ENCODE results near the gene ATR.
"Not testable (repeated sequence)": the region's sequence is repeated elsewhere in the genome, so short reads cannot be mapped to it uniquely, and the experiment has no call there.

The ATR gene

GRCh38 chr3:142424754-142425153, 153.8 kb downstream of the ATR start:
- no peak for TF ChIP-seq CTCF (conservative IDR thresholded peaks at IDR 0.05; ENCODE audit: control insufficient read depth, insufficient read depth, low read depth, low read length)
- no peak for DNase-seq (ENCODE audit: low read depth)
- no peak overlapping the region for H3K4me3 ChIP-seq (ENCODE audit: control insufficient read depth, low read depth, low read length)

GRCh38 chr3:142418926-142419592, 159.5 kb downstream of the ATR start:
- no peak for DNase-seq (ENCODE audit: low read depth)
- no peak for TF ChIP-seq CTCF (conservative IDR thresholded peaks at IDR 0.05; ENCODE audit: control insufficient read depth, insufficient read depth, low read depth, low read length)
- H3K4me3 ChIP-seq (ENCODE audit: control insufficient read depth, low read depth, low read length), result no peak overlapping the region

- TF ChIP-seq CTCF (conservative IDR thresholded peaks at IDR 0.05; ENCODE audit: control insufficient read depth, insufficient read depth, low read depth, low read length), result no peak
- H3K4me3 ChIP-seq (ENCODE audit: control insufficient read depth, low read depth, low read length), result no peak overlapping the region
Observed at GRCh38 chr3:142417302-142417701, 161.2 kb downstream of the ATR start.

GRCh38 chr3:142400537-142400936, 178.0 kb downstream of the ATR start:
- not testable (repeated sequence) for H3K4me3 ChIP-seq (ENCODE audit: control insufficient read depth, low read depth, low read length); DNase-seq (ENCODE audit: low read depth)

More at GRCh38 chr3:142417302-142417701, 161.2 kb downstream of the ATR start:
- DNase-seq (ENCODE audit: low read depth), result no peak
